Subcutaneous adipose tissue (tissue), 4 donors: Measurements from ENCODE around the gene SELP. TPM values are rescaled to one million over a fixed set of nuclear protein-coding genes. Genes with fewer than 3 reads are reported as not detected.

Source experiments
- total RNA-seq, 4 donors: library from RNA; depleted of rRNA; stranded (reverse); fragments of >200 nt; gene quantifications; one replicate each; pipeline ENCODE4 v1.1.0, GENCODE V29; 2016
- TF ChIP-seq, protein P1 (sequence below): fragments of 450-650 bp; IDR thresholded peaks from one replicate; pipeline ENCODE4 v1.5.1; 2016; ENCODE audit warnings: low read depth, mild to moderate bottlenecking, control low read depth, antibody characterized with exemption, moderate library complexity

SELP gene
- total RNA-seq, 4 donors from 2014 or later: 5.1 to 15.0 (median 9.6) TPM

DNA sequence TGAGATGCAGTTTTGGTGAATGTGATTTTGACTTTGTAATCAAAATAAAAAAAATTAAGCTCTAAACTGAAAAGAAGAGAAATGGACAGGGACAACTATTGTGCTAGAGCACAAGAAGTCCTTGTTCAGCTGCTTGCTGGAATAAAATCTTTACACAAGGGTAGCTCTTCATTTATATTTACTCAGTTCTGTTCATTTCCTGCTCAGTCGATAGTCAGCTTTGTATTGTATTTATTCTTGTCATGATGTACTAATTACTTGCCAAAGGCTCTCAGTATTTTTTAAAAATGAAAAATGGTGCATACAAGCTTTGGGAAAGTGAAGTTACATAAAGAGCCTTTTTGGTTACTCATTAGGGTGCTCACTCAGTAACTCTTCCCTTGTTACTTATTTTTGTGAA is 61.4 kb downstream of the SELP start:
- TF ChIP-seq, protein P1, sequence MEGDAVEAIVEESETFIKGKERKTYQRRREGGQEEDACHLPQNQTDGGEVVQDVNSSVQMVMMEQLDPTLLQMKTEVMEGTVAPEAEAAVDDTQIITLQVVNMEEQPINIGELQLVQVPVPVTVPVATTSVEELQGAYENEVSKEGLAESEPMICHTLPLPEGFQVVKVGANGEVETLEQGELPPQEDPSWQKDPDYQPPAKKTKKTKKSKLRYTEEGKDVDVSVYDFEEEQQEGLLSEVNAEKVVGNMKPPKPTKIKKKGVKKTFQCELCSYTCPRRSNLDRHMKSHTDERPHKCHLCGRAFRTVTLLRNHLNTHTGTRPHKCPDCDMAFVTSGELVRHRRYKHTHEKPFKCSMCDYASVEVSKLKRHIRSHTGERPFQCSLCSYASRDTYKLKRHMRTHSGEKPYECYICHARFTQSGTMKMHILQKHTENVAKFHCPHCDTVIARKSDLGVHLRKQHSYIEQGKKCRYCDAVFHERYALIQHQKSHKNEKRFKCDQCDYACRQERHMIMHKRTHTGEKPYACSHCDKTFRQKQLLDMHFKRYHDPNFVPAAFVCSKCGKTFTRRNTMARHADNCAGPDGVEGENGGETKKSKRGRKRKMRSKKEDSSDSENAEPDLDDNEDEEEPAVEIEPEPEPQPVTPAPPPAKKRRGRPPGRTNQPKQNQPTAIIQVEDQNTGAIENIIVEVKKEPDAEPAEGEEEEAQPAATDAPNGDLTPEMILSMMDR: no peak

DNA sequence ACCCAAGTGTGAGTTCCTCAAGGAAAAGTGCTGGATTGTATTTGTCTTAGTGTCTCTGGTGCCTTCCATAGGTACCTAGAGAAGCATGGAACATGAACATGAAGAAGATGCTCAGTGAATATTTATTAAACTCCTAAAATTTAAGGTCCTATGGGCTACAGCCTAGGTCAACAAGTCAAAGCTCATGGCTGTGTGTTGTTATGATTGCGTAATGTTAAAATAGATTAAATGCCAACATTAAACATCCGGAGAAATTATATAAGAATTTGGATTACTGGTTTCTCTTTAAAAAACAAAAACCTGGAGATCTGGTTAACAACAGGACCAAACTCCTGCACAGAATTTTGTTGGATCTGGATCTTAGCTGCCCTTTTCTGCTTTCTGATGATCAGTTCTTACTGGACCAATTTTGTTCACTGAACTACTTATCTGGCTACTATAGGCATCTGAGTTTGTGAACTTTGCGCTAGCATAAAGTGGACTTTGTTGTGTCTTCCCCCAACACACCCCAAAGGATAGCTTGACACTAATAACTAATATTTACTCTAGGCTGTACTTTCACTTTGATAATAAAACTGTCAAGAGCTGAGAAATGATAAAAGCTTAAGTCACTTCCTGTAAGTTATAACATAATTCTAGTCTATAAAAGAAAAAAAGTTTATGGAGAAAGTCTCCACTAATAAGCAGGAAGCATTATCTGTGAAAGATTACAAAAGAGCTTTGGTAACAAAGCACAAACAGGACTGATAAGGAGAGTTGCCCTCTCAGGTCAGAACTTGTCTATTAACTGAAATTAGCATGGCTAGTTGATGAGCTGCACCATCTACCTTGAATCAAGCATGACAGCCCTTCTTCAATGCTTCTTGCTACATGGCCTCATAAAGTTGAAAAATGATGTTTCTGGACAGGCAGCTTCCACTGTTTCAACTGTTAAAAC is 64.3 kb downstream of the SELP start:
- TF ChIP-seq, protein P1: no peak

DNA sequence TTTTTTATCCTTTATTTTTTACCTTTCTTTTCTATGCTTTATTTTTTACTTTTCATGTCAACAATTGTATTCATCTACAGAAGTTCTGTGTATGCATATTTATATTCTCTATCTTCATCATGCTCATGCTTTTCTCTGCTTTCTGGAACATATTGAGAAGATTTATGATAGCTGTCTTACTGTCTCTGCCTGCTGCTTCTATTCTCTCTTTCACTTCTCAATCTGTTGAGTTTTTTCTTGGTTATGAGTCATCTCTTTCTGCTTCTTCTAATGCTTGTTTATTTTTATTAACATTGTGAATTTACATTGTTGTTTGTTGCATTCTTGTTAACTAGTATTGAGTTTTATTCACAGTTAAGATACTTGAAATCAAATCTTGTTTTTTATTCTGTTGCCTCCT is 66.3 kb downstream of the SELP start:
- TF ChIP-seq, protein P1: no peak

DNA sequence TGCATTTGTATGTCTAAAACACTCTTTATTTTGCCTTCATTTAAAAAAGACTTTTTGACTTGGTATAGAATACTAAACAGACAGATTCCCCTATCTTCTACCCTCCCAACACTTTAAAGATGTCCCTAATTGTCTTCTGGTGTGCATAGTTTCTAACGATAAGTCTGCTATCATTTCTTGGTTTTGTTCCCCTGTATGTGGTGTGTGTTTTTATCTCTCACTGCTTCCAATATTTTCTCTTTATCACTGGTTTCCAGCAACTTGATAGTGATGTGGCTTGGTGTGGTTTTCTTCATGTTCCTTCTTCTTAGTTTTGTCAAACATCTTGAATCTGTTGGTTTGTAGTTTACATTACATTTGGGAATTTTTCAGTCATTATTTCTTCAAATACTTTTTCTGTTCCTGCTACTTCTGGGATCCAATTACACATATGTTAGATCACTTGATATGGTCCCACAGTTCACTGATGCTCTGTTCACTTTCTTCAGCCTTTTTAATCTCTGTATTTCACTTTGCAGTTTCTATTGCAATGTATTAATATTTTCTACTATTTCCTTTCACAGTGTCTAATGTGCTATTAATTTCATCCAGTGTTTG is 66.8 kb downstream of the SELP start:
- TF ChIP-seq, protein P1: no peak

DNA sequence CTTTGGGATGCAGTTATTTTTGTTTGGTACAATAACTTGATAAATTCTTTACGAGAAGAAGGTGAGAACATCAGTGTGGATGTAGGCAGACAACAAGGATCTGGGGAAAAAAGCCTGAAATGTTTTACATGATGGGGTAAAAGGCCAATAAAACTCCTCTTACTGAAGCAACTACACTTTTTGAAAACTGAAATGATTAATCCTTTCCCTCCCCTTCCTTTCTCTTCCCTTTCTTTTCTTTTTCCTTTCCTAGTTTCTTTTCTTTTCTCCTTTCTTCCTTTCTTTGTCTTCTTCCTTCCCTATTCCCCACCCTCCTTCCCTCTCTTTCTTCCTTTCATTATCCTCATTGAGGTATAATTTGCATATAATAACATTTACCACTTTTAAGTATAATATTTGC is 68.2 kb downstream of the SELP start:
- TF ChIP-seq, protein P1: no peak

DNA sequence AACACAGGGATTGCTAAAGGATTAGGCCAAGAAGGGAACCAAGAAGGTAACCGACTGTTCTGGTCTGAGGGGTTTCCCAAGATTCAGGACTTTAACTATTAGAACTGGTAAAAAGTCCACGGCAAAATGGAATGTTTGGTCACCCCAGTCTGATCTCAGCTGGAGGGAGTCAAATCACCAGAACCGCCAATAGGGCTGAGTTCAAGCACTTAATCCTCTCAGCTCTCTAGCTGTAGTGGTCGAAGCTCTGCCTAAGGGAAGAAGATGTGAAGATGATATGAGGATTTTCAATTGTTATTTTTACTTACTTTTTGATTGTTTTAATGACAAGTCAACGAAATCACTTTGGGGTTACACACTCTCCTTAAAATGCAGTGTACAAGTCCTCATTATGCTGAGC is 72.8 kb downstream of the SELP start:
- TF ChIP-seq, protein P1: no peak

DNA sequence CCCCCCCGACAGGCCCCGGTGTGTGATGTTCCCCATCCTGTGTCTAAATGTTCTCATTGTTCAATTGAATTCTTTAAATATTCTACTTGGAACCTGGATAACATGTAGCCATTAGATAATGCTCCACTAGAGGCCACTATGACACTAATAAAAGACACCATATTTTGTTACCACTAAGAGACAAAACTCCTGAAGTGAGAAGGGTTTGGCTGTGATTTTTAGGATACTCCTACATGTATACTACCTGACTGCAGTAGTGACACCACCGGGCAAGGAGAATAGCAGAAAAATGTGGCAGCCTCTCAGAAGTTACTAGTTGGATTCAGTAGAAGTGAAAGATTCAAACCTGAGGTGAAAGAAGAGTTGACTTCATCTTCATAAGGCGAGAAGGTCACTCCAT is 79.6 kb downstream of the SELP start:
- TF ChIP-seq, protein P1: no peak
